HepG2 (cell line): ENCODE data around the gene KIF23. TPM values are rescaled to one million over a fixed set of nuclear protein-coding genes. Genes with fewer than 3 reads are reported as not detected.

Experiments
- ATAC-seq: fragments of 200-7000 bp; cut with Tn5 transposase; 3 replicates; pipeline ENCODE4 v1.9.1; 2020; ENCODE audit warnings: mild to moderate bottlenecking, moderate library complexity
- BruUV-seq: library from RNA; stranded (reverse); fragments of 400-500 nt; replicated peaks from 2 replicates; lab custom pipeline; 2021; lab: Mats Ljungman, UMichigan
- CTCF ChIA-PET: fragments of 300-600 bp; formaldehyde crosslinking; extraction: SDS; loops from one replicate; lab custom pipeline; 2021; ENCODE audit warnings: low total read pairs, inconsistent platforms, low intra/inter-chr PET ratio; lab: Yijun Ruan, JAX
- POLR2A ChIA-PET: fragments of 350-600 bp; sonication (Branson Sonifier 250); formaldehyde crosslinking; loops from one replicate; lab custom pipeline; 2020; ENCODE audit warnings: antibody characterized with exemption, inconsistent platforms; lab: Yijun Ruan, JAX
- DNase-seq: peaks from one replicate; pipeline ENCODE4 v3.0.0-alpha.2; 2015; ENCODE audit warnings: low spot score
- FAIRE-seq: peaks from 3 replicates; lab custom pipeline; 2011; peaks lifted over from hg19 to GRCh38; lab: Jason Lieb, UNC
- H2AFZ ChIP-seq: one replicate; pipeline ENCODE4 v1.6.1; 2011; ENCODE audit warnings: low read length, inconsistent platforms
- H3K27ac ChIP-seq: fragments of 300-600 bp; 3 replicates; pipeline ENCODE4 v1.8.0; 2011; ENCODE audit warnings: mixed run types, mild to moderate bottlenecking, mixed read lengths, low read length, inconsistent platforms; ENCODE audit not compliant: insufficient read depth; ENCODE audit errors: extremely low read length
- H3K27me3 ChIP-seq, 2 experiments: fragments of 200-600 bp in 1 of 2; 2 replicates in 1 of 2; 3 replicates in 1 of 2; pipeline versions ENCODE4 v1.6.0 to v1.8.0; 2011; ENCODE audit warnings: low read length in 2 of 2, mild to moderate bottlenecking in 2 of 2, moderate library complexity in 2 of 2, inconsistent platforms in 1 of 2; ENCODE audit not compliant: insufficient read depth in 2 of 2, control insufficient read depth in 1 of 2
- H3K36me3 ChIP-seq, 2 experiments: fragments of 200-600 bp in 1 of 2; replicated peaks in 1 of 2; 2 replicates in 1 of 2; 3 replicates in 1 of 2; pipeline versions ENCODE4 v1.5.1 to v1.8.0; 2011; ENCODE audit warnings: low read length in 2 of 2, inconsistent platforms in 1 of 2; ENCODE audit not compliant: insufficient read depth in 2 of 2, control insufficient read depth in 1 of 2
- H3K4me1 ChIP-seq: 2 replicates; pipeline ENCODE4 v1.5.1; 2012; ENCODE audit warnings: low read length, inconsistent platforms; ENCODE audit not compliant: insufficient read depth
- H3K4me2 ChIP-seq: 2 replicates; pipeline ENCODE4 v1.6.0; 2011; ENCODE audit warnings: low read depth, low read length, inconsistent platforms
- H3K4me3 ChIP-seq, 3 experiments: fragments of 200-600 bp in 1 of 3; sonication (generic), shearing (Covaris generic) in 1 of 3; replicated peaks in 1 of 3; 2 replicates each; pipeline ENCODE4 v1.5.1; 2011 to 2016; ENCODE audit warnings: low read length in 3 of 3, inconsistent platforms in 2 of 3, low read depth in 2 of 3, mild to moderate bottlenecking in 2 of 3, control low read depth in 1 of 3, mixed read lengths in 1 of 3; ENCODE audit not compliant: insufficient read depth in 1 of 3
- H3K79me2 ChIP-seq: one replicate; pipeline ENCODE4 v1.6.1; 2011; ENCODE audit warnings: low read length, inconsistent platforms; ENCODE audit not compliant: insufficient read depth
- H3K9ac ChIP-seq: 2 replicates; pipeline ENCODE4 v1.6.0; 2011; ENCODE audit warnings: mild to moderate bottlenecking, low read depth, low read length, inconsistent platforms; ENCODE audit not compliant: insufficient read depth
- H3K9me3 ChIP-seq: 2 replicates; pipeline ENCODE4 v1.5.1; 2012; ENCODE audit warnings: mild to moderate bottlenecking, low read length
- H4K20me1 ChIP-seq: 2 replicates; pipeline ENCODE4 v1.6.0; 2011; ENCODE audit warnings: inconsistent platforms, mild to moderate bottlenecking, low read length, moderate library complexity; ENCODE audit not compliant: insufficient read depth
- FOXK2 ChIP-seq: fragments of 450-650 bp; IDR thresholded peaks from 2 replicates; pipeline ENCODE4 v1.6.1; 2016
- FOXM1 ChIP-seq: sonication (generic); formaldehyde crosslinking; IDR thresholded peaks from 2 replicates; pipeline ENCODE4 v1.5.0; 2020; ENCODE audit warnings: missing genetic modification reagents
- HNF4G ChIP-seq, 2 experiments: sonication (generic) in 1 of 2; formaldehyde crosslinking in 1 of 2; IDR thresholded peaks; 2 replicates each; pipeline versions ENCODE4 v1.4.0 to v1.6.1; 2011 to 2020; ENCODE audit warnings: borderline replicate concordance in 2 of 2, low read depth in 2 of 2, mild to moderate bottlenecking in 2 of 2, low read length in 1 of 2, missing genetic modification reagents in 1 of 2, moderate library complexity in 1 of 2
- JUND ChIP-seq: sonication (generic); formaldehyde crosslinking; IDR thresholded peaks from 2 replicates; pipeline ENCODE4 v1.8.0; 2022; ENCODE audit warnings: mild to moderate bottlenecking, missing genetic modification reagents
- RARA ChIP-seq: IDR thresholded peaks from 2 replicates; pipeline ENCODE4 v1.6.1; 2016; ENCODE audit warnings: missing genetic modification reagents, missing compliant biosample characterization
- RERE ChIP-seq: IDR thresholded peaks from 2 replicates; pipeline ENCODE4 v1.6.1; 2016; ENCODE audit warnings: low read depth, missing genetic modification reagents, missing compliant biosample characterization
- TRIM24 ChIP-seq: sonication (generic); formaldehyde crosslinking; IDR thresholded peaks from 2 replicates; pipeline ENCODE4 v1.8.0; 2022; ENCODE audit warnings: mild to moderate bottlenecking, missing genetic modification reagents
- ZBTB1 ChIP-seq: sonication (generic); formaldehyde crosslinking; IDR thresholded peaks from 2 replicates; pipeline ENCODE4 v1.4.0; 2020; ENCODE audit warnings: missing genetic modification reagents, borderline replicate concordance
- ZC3H4 ChIP-seq: sonication (generic); formaldehyde crosslinking; IDR thresholded peaks from 2 replicates; pipeline ENCODE4 v1.4.0; 2020; ENCODE audit warnings: missing genetic modification reagents, borderline replicate concordance
- ZNF382 ChIP-seq: sonication (generic); formaldehyde crosslinking; IDR thresholded peaks from 2 replicates; pipeline ENCODE4 v1.5.0; 2020; ENCODE audit warnings: missing genetic modification reagents, mild to moderate bottlenecking, borderline replicate concordance
- ZNF616 ChIP-seq: sonication (generic); formaldehyde crosslinking; IDR thresholded peaks from 2 replicates; pipeline ENCODE4 v1.5.0; 2020; ENCODE audit warnings: low read depth, mild to moderate bottlenecking, missing genetic modification reagents
- WGBS: methylation state at CpG from one replicate; pipeline ENCODE4 v1.1.6; 2017; ENCODE audit warnings: low lambda C conversion rate; 5-methylcytosine and 5-hydroxymethylcytosine counted together
- in situ Hi-C: cut with HindIII; loops from 2 replicates; pipeline ENCODE4 v1.10.0; 2017; ENCODE audit warnings: low pct_unique_long_range_greater_than_20kb; ENCODE audit not compliant: extremely low pct_ligation_motif_present
- intact Hi-C: fragments of 100-400 bp; cut with micrococcal nuclease; formaldehyde crosslinking; loops from one replicate; pipeline ENCODE4 v1.10.0; 2022; ENCODE audit not compliant: unreplicated experiment
- polyA plus RNA-seq, 8 experiments: library from polyadenylated mRNA; depleted of rRNA in 3 of 8; stranded (reverse) in 7 of 8; unstranded in 1 of 8; fragments of >200 nt; fragmentation: Illumina TruSeq in 4 of 8; extraction: Trizol in 4 of 8; gene quantifications; 2 replicates each; pipeline versions ENCODE4 v1.2.1 to v1.2.3, GENCODE V29; 2011 to 2016; ENCODE audit warnings: low read depth in 4 of 8, missing spikeins in 1 of 8, mixed read lengths in 1 of 8; ENCODE audit not compliant: insufficient read depth in 1 of 8
- total RNA-seq, 5 experiments: library from RNA; depleted of rRNA; stranded (reverse); fragments of >200 nt; fragmentation: Illumina TruSeq; extraction: Trizol; gene quantifications; 2 replicates each; pipeline ENCODE4 v1.2.3, GENCODE V29; 2016; ENCODE audit warnings: low read depth in 1 of 5
- TF ChIP-seq, protein P1 (sequence below): sonication (generic); formaldehyde crosslinking; IDR thresholded peaks from 2 replicates; pipeline ENCODE4 v1.8.0; 2022; ENCODE audit warnings: mild to moderate bottlenecking, missing genetic modification reagents, borderline replicate concordance

Gene KIF23
- total and polyA plus RNA-seq, 2 of the 13 experiments (the other 11 are each of a cell fraction or from before 2014, with no cell fraction given), result 11.3 to 38.1 TPM

DNA sequence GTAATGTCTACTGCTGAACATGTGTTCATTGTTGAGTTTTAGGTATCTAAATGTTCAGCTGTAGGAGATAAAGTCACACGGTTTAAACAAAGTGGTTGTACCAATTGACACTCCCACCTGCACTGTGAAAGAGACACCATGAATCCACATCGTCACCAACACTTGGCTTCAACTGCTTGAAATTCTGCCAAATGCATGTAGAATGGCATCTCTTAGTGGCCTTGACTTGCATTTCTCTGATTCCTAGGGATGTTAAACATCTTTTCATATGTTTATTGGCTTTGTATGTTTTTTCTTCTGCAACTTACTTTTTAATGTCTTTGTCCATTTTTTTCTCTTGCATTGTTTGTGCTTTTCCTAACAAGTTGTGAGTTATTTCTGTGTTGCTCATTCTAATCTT is 81.9 kb downstream of the KIF23 start (continued):
- TF ChIP-seq ZC3H4, result no peak
- TF ChIP-seq, protein P1, sequence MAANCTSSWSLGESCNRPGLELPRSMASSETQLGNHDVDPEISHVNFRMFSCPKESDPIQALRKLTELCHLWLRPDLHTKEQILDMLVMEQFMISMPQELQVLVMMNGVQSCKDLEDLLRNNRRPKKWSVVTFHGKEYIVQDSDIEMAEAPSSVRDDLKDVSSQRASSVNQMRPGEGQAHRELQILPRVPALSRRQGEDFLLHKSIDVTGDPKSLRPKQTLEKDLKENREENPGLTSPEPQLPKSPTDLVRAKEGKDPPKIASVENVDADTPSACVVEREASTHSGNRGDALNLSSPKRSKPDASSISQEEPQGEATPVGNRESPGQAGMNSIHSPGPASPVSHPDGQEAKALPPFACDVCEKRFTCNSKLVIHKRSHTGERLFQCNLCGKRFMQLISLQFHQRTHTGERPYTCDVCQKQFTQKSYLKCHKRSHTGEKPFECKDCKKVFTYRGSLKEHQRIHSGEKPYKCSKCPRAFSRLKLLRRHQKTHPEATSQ, result no peak
- TF ChIP-seq HNF4G (IDR thresholded peaks at IDR 0.05; ENCODE audit: borderline replicate concordance, low read depth, low read length), result no peak
- no peak for TF ChIP-seq HNF4G (CRISPR knock-in tag; IDR thresholded peaks at IDR 0.05; ENCODE audit: borderline replicate concordance, low read depth)
- no peak for TF ChIP-seq FOXK2

- no peak for TF ChIP-seq JUND (CRISPR knock-in tag)
- TF ChIP-seq ZNF616 (CRISPR knock-in tag), result no peak
- no peak for TF ChIP-seq RARA
- no peak for TF ChIP-seq TRIM24 (CRISPR knock-in tag)
- TF ChIP-seq ZBTB1 (CRISPR knock-in tag), result no peak
- TF ChIP-seq FOXM1 (CRISPR knock-in tag), result no peak
- TF ChIP-seq ZNF382 (CRISPR knock-in tag), result no peak
- no peak for TF ChIP-seq RERE (CRISPR knock-in tag)
- H4K20me1 ChIP-seq, result no peaks in the 10 kb centered on the region
- 0% methylated on average over 1 of the region's 1 CpG for WGBS
- H3K4me3 ChIP-seq, result no peak overlapping the region
- FAIRE-seq (no peak), DNase-seq (no peak), ATAC-seq (no peak)
- H3K27ac ChIP-seq, result no peak overlapping the region
- H3K27me3 ChIP-seq, result peaks cover 1 to 18% of the 10 kb centered on the region in 2 experiments; a peak in 4 of 5 replicates
- H3K9me3 ChIP-seq, result no peaks in the 10 kb centered on the region
- H3K9ac ChIP-seq, result no peak overlapping the region
- no peaks in the 10 kb centered on the region for H3K36me3 ChIP-seq
- BruUV-seq, result no TSS peak
- CTCF ChIA-PET, result no interaction called here
- no peaks in the 10 kb centered on the region for H3K4me1 ChIP-seq
- POLR2A ChIA-PET, result no interaction called here
- intact Hi-C loops, result no loop called here
- no peaks in the 10 kb centered on the region for H3K79me2 ChIP-seq
- in situ Hi-C loops, result no loop called here
- H2AFZ ChIP-seq, result no peak overlapping the region
- no peak overlapping the region for H3K4me2 ChIP-seq
These were observed 82.9 kb downstream of the KIF23 start for GRCh38 chr15:69497076-69497475.
